Uterus (tissue), 4 donors: ENCODE data around the gene GMDS. TPM values are rescaled to one million over a fixed set of nuclear protein-coding genes. Genes with fewer than 3 reads are reported as not detected.

ENCODE experiments used
- DNase-seq, 2 donors: peaks; one replicate each; pipeline ENCODE4 v3.0.0-alpha.2; 2019 to 2020
- H3K27ac ChIP-seq, 2 donors: fragments of 200-600 bp; sonication (generic); 1 replicate in 1 of 2; 2 replicates in 1 of 2; pipeline ENCODE4 v1.5.1; 2016 to 2018
- H3K27me3 ChIP-seq, 2 donors: fragments of 200-600 bp; sonication (generic); one replicate each; pipeline ENCODE4 v1.5.1; 2018 to 2019; ENCODE audit warnings: control low read depth in 1 of 2
- H3K36me3 ChIP-seq, 2 donors: fragments of 200-600 bp; sonication (generic); one replicate each; pipeline ENCODE4 v1.5.1; 2019; ENCODE audit warnings: control low read depth in 1 of 2
- H3K4me1 ChIP-seq, 2 donors: fragments of 200-600 bp; sonication (generic); one replicate each; pipeline ENCODE4 v1.5.1; 2018 to 2019; ENCODE audit warnings: control low read depth in 1 of 2
- H3K4me3 ChIP-seq, 2 donors: fragments of 200-600 bp; sonication (generic); 1 replicate in 1 of 2; 2 replicates in 1 of 2; pipeline ENCODE4 v1.5.1; 2018 to 2019; ENCODE audit warnings: mild to moderate bottlenecking in 1 of 2
- H3K9me3 ChIP-seq, 2 donors: fragments of 200-600 bp; sonication (generic); one replicate each; pipeline ENCODE4 v1.5.1; 2019; ENCODE audit warnings: control low read depth in 1 of 2
- CTCF ChIP-seq, 4 experiments: fragments of 200-600 bp in 2 of 4; fragments of 450-650 bp in 2 of 4; sonication (generic) in 2 of 4; IDR thresholded peaks; one replicate each; pipeline ENCODE4 v1.5.1; 2016 to 2019; ENCODE audit warnings: antibody characterized with exemption in 4 of 4, mild to moderate bottlenecking in 2 of 4, moderate library complexity in 1 of 4
- POLR2A ChIP-seq, 2 donors: fragments of 450-650 bp; IDR thresholded peaks; one replicate each; pipeline ENCODE4 v1.6.1; 2016; ENCODE audit warnings: antibody characterized with exemption in 2 of 2, mild to moderate bottlenecking in 1 of 2, moderate library complexity in 1 of 2
- intact Hi-C: fragments of 100-400 bp; cut with DNase I; formaldehyde crosslinking; loops from one replicate; pipeline ENCODE4 v1.15.1; 2023; ENCODE audit warnings: low total_unique reads
- total RNA-seq, 4 donors: library from RNA; depleted of rRNA in 3 of 4; stranded (reverse); fragments of >200 nt in 3 of 4; gene quantifications; one replicate each; pipeline versions ENCODE4 v1.1.0 to v1.2.4, GENCODE V29; 2014 to 2023
- donor health status: DM: yes; HTN: yes; CAD: no.

Gene GMDS
- total RNA-seq, 4 donors from 2014 or later: 5.3 to 17.4 (median 12.9) TPM

GRCh38 chr6:1802491-1803395 is 442.7 kb downstream of the GMDS start:
- no peaks in the 10 kb centered on the region for H3K9me3 ChIP-seq
- H3K27ac ChIP-seq: peak overlapping the region in 1 of 2 donors; percentile 2
- H3K4me1 ChIP-seq: peaks cover 0 to 3% of the 10 kb centered on the region in 2 donors
- DNase-seq: no peak
- no peaks in the 10 kb centered on the region for H3K27me3 ChIP-seq
- no peak overlapping the region for H3K4me3 ChIP-seq
- TF ChIP-seq CTCF (IDR thresholded peaks at IDR 0.05) (no peak), POLR2A (IDR thresholded peaks at IDR 0.05) (no peak)
- H3K36me3 ChIP-seq: no peaks in the 10 kb centered on the region
- intact Hi-C loops: no loop called here

- Histone ChIP-seq H3K27me3 (no peaks in the 10 kb centered on the region), H3K9me3 (no peaks in the 10 kb centered on the region), H3K4me1 (peaks cover 0 to 3% of the 10 kb centered on the region in 2 donors), H3K4me3 (no peak overlapping the region), H3K27ac (no peak overlapping the region), H3K36me3 (no peaks in the 10 kb centered on the region)
- no peak for DNase-seq
- intact Hi-C loops: no loop called here
- TF ChIP-seq CTCF (IDR thresholded peaks at IDR 0.05): no peak
- TF ChIP-seq POLR2A (IDR thresholded peaks at IDR 0.05): no peak
Observed at GRCh38 chr6:1801401-1801800, 444.0 kb downstream of the GMDS start.

- no peaks in the 10 kb centered on the region for H3K9me3 ChIP-seq
Observed at GRCh38 chr6:1800845-1801244, 444.6 kb downstream of the GMDS start.

GRCh38 chr6:1798965-1799325 is 446.5 kb downstream of the GMDS start:
- TF ChIP-seq POLR2A (IDR thresholded peaks at IDR 0.05): no peak
- no peak for TF ChIP-seq CTCF (IDR thresholded peaks at IDR 0.05)
- peaks cover 0 to 3% of the 10 kb centered on the region in 2 donors for H3K4me1 ChIP-seq
- DNase-seq: no peak
- H3K4me3 ChIP-seq: no peak overlapping the region
- intact Hi-C loops: no loop called here
- no peaks in the 10 kb centered on the region for H3K27me3 ChIP-seq
- H3K27ac ChIP-seq: no peak overlapping the region
- no peaks in the 10 kb centered on the region for H3K9me3 ChIP-seq
- H3K36me3 ChIP-seq: no peaks in the 10 kb centered on the region

More at GRCh38 chr6:1800845-1801244, 444.6 kb downstream of the GMDS start:
- no peak for TF ChIP-seq CTCF (IDR thresholded peaks at IDR 0.05)
- TF ChIP-seq POLR2A (IDR thresholded peaks at IDR 0.05): no peak
- no peak for DNase-seq
- Histone ChIP-seq H3K27ac (no peak overlapping the region), H3K27me3 (no peaks in the 10 kb centered on the region), H3K36me3 (no peaks in the 10 kb centered on the region), H3K4me3 (no peak overlapping the region), H3K4me1 (peaks cover 0 to 3% of the 10 kb centered on the region in 2 donors)
- intact Hi-C loops: no loop called here

GRCh38 chr6:1798303-1798964 is 447.0 kb downstream of the GMDS start:
- H3K27me3 ChIP-seq: no peaks in the 10 kb centered on the region
- TF ChIP-seq CTCF (IDR thresholded peaks at IDR 0.05) (no peak), POLR2A (IDR thresholded peaks at IDR 0.05) (no peak)
- no peaks in the 10 kb centered on the region for H3K36me3 ChIP-seq
- intact Hi-C loops: no loop called here
- H3K9me3 ChIP-seq: no peaks in the 10 kb centered on the region
- peaks cover 0 to 3% of the 10 kb centered on the region in 2 donors for H3K4me1 ChIP-seq
- no peak overlapping the region for H3K4me3 ChIP-seq
- no peak for DNase-seq
- no peak overlapping the region for H3K27ac ChIP-seq
